BE2C (cell line): ENCODE results near the gene TMPRSS13.

Source experiments
- DNase-seq: peaks from one replicate; pipeline ENCODE4 v3.0.0-alpha.2; 2020
- H3K27me3 ChIP-seq: fragments of 250-450 bp; sonication (Bioruptor Pico); 2 replicates; pipeline ENCODE4 v1.5.1; 2020; ENCODE audit warnings: mild to moderate bottlenecking
- H3K36me3 ChIP-seq: fragments of 250-450 bp; sonication (Bioruptor Pico); 2 replicates; pipeline ENCODE4 v1.5.1; 2020; ENCODE audit warnings: mild to moderate bottlenecking
- H3K4me1 ChIP-seq: fragments of 250-450 bp; sonication (Bioruptor Pico); 2 replicates; pipeline ENCODE4 v1.5.1; 2020
- H3K4me3 ChIP-seq: 2 replicates; pipeline ENCODE4 v1.5.1; 2011; ENCODE audit warnings: low read depth, low read length
- H3K9me3 ChIP-seq: fragments of 250-450 bp; sonication (Bioruptor Pico); 2 replicates; pipeline ENCODE4 v1.5.1; 2020
- CTCF ChIP-seq: IDR thresholded peaks from 2 replicates; pipeline ENCODE4 v1.5.1; 2012; ENCODE audit warnings: mild to moderate bottlenecking, low read depth, low read length

TMPRSS13 gene

GRCh38 chr11:117872975-117873827 is 56.0 kb downstream of the TMPRSS13 start:
- TF ChIP-seq CTCF: no peak
- no peaks in the 10 kb centered on the region for H3K9me3 ChIP-seq
- peaks cover 55% of the 10 kb centered on the region for H3K4me1 ChIP-seq
- no peak overlapping the region for H3K4me3 ChIP-seq
- H3K36me3 ChIP-seq: peaks cover 2% of the 10 kb centered on the region; the same call in 1 of the 2 replicates
- no peak for DNase-seq
- no peaks in the 10 kb centered on the region for H3K27me3 ChIP-seq

GRCh38 chr11:117872420-117872961 is 56.7 kb downstream of the TMPRSS13 start:
- no peak for TF ChIP-seq CTCF

GRCh38 chr11:117871784-117872183 is 57.4 kb downstream of the TMPRSS13 start:
- H3K4me1 ChIP-seq: peaks cover 51% of the 10 kb centered on the region
- H3K9me3 ChIP-seq: no peaks in the 10 kb centered on the region
- DNase-seq: no peak
- H3K36me3 ChIP-seq: peaks cover 7% of the 10 kb centered on the region; the same call in 1 of the 2 replicates
- H3K4me3 ChIP-seq: no peak overlapping the region
- no peaks in the 10 kb centered on the region for H3K27me3 ChIP-seq
- no peak for TF ChIP-seq CTCF

More at GRCh38 chr11:117872420-117872961, 56.7 kb downstream of the TMPRSS13 start:
- Histone ChIP-seq H3K27me3 (no peaks in the 10 kb centered on the region), H3K36me3 (peaks cover 7% of the 10 kb centered on the region; the same call in 1 of the 2 replicates), H3K9me3 (no peaks in the 10 kb centered on the region), H3K4me3 (no peak overlapping the region), H3K4me1 (peaks cover 55% of the 10 kb centered on the region)
- no peak for DNase-seq

GRCh38 chr11:117871160-117871559 is 58.0 kb downstream of the TMPRSS13 start:
- TF ChIP-seq CTCF: no peak
- H3K4me3 ChIP-seq: no peak overlapping the region
- peaks cover 51% of the 10 kb centered on the region for H3K4me1 ChIP-seq
- no peak for DNase-seq
- H3K9me3 ChIP-seq: no peaks in the 10 kb centered on the region
- peaks cover 7% of the 10 kb centered on the region for H3K36me3 ChIP-seq
- H3K27me3 ChIP-seq: no peaks in the 10 kb centered on the region

- H3K27me3 ChIP-seq: no peaks in the 10 kb centered on the region
- no peak for TF ChIP-seq CTCF
- DNase-seq: peak; percentile 92
- H3K9me3 ChIP-seq: no peaks in the 10 kb centered on the region
- H3K36me3 ChIP-seq: peaks cover 14% of the 10 kb centered on the region
- no peak overlapping the region; the same call in 1 of the 2 replicates for H3K4me3 ChIP-seq
- H3K4me1 ChIP-seq: peaks cover 51% of the 10 kb centered on the region
These were observed 58.9 kb downstream of the TMPRSS13 start for GRCh38 chr11:117870103-117870952.
